GM12878 (cell line): ENCODE measurements around the gene ANK3. TPM values are rescaled to one million over a fixed set of nuclear protein-coding genes. Genes with fewer than 3 reads are reported as not detected.
A peak's percentile ranks its signal among the peaks of the same experiment; 100 is the strongest.

Source experiments
- ATAC-seq: fragments of 200-7000 bp; cut with Tn5 transposase; 3 replicates; pipeline ENCODE4 v1.9.1; 2020; ENCODE audit warnings: mild to moderate bottlenecking, moderate library complexity
- BruUV-seq: library from RNA; stranded (reverse); fragments of 400-500 nt; replicated peaks from 2 replicates; lab custom pipeline; 2021; lab: Mats Ljungman, UMichigan
- CTCF ChIA-PET: fragments of 300-600 bp; sonication (Branson Sonifier 250); formaldehyde crosslinking; extraction: SDS; loops from one replicate; lab custom pipeline; 2021; ENCODE audit warnings: inconsistent platforms; lab: Yijun Ruan, JAX
- POLR2A ChIA-PET: fragments of 350-600 bp; formaldehyde crosslinking; extraction: SDS; loops from one replicate; lab custom pipeline; 2021; ENCODE audit warnings: inconsistent platforms; lab: Charles Lee
- RAD21 ChIA-PET: fragments of 300-600 bp; sonication (Branson Sonifier 250); formaldehyde crosslinking; loops from one replicate; lab custom pipeline; 2023; ENCODE audit warnings: antibody characterized with exemption; ENCODE audit not compliant: unreplicated experiment; lab: Charles Lee
- SMC1A ChIA-PET: fragments of 300-600 bp; sonication (Branson Sonifier 250); formaldehyde crosslinking; loops from one replicate; lab custom pipeline; 2023; ENCODE audit not compliant: unreplicated experiment, uncharacterized antibody; lab: Charles Lee
- DNase-seq: peaks from one replicate; pipeline ENCODE4 v3.0.0-alpha.2; 2011; ENCODE audit warnings: low read depth, low spot score
- FAIRE-seq: peaks from 3 replicates; lab custom pipeline; 2011; peaks lifted over from hg19 to GRCh38; lab: Jason Lieb, UNC
- H2AFZ ChIP-seq: 2 replicates; pipeline ENCODE4 v1.6.0; 2011; ENCODE audit warnings: low read depth, low read length, control low read depth; ENCODE audit not compliant: control insufficient read depth
- H3K27ac ChIP-seq: 2 replicates; pipeline ENCODE4 v1.5.1; 2011; ENCODE audit warnings: control low read depth; ENCODE audit not compliant: control insufficient read depth, insufficient read depth
- H3K27me3 ChIP-seq, 2 experiments: replicated peaks in 1 of 2; 2 replicates each; pipeline versions ENCODE4 v1.6.0 to v1.6.1; 2011; ENCODE audit warnings: low read length in 1 of 2; ENCODE audit not compliant: control insufficient read depth in 2 of 2, insufficient read depth in 2 of 2
- H3K36me3 ChIP-seq, 2 experiments: 2 replicates each; pipeline ENCODE4 v1.5.1; 2011; ENCODE audit warnings: low read length in 1 of 2; ENCODE audit not compliant: control insufficient read depth in 2 of 2, insufficient read depth in 2 of 2
- H3K4me1 ChIP-seq: 2 replicates; pipeline ENCODE4 v1.6.1; 2011; ENCODE audit warnings: mild to moderate bottlenecking, low read length, moderate library complexity, mixed read lengths; ENCODE audit not compliant: control insufficient read depth, insufficient read depth
- H3K4me2 ChIP-seq: 2 replicates; pipeline ENCODE4 v1.6.0; 2011; ENCODE audit warnings: control low read depth; ENCODE audit not compliant: control insufficient read depth, insufficient read depth
- H3K4me3 ChIP-seq: fragments of 200-600 bp; sonication (generic); 2 replicates; pipeline ENCODE4 v1.5.1; 2016
- H3K79me2 ChIP-seq: 2 replicates; pipeline ENCODE4 v1.6.0; 2011; ENCODE audit warnings: low read length; ENCODE audit not compliant: control insufficient read depth, insufficient read depth
- H3K9ac ChIP-seq: 2 replicates; pipeline ENCODE4 v1.8.0; 2011; ENCODE audit warnings: low read length, control low read depth, mixed read lengths; ENCODE audit not compliant: control insufficient read depth, insufficient read depth
- H3K9me3 ChIP-seq: replicated peaks from 3 replicates; pipeline ENCODE4 v1.5.1; 2011; ENCODE audit warnings: mild to moderate bottlenecking, low read length; ENCODE audit not compliant: control insufficient read depth, insufficient read depth
- H4K20me1 ChIP-seq: 2 replicates; pipeline ENCODE4 v1.6.0; 2011; ENCODE audit not compliant: control insufficient read depth, insufficient read depth
- BACH1 ChIP-seq: fragments of 450-650 bp; IDR thresholded peaks from 2 replicates; pipeline ENCODE4 v1.6.1; 2017; ENCODE audit warnings: mild to moderate bottlenecking, borderline replicate concordance
- BCL3 ChIP-seq: IDR thresholded peaks from 2 replicates; pipeline ENCODE4 v1.6.1; 2011; ENCODE audit warnings: borderline replicate concordance, low read depth, mild to moderate bottlenecking, moderate library complexity, low read length; ENCODE audit not compliant: insufficient read depth, poor library complexity, severe bottlenecking
- BMI1 ChIP-seq: fragments of 450-650 bp; IDR thresholded peaks from 2 replicates; pipeline ENCODE4 v1.6.1; 2016; ENCODE audit warnings: mild to moderate bottlenecking, moderate library complexity, borderline replicate concordance
- CBFB ChIP-seq: IDR thresholded peaks from 2 replicates; pipeline ENCODE4 v1.6.1; 2016; ENCODE audit warnings: antibody characterized with exemption, low read depth
- EED ChIP-seq: sonication (generic); IDR thresholded peaks from 2 replicates; pipeline ENCODE4 v1.6.1; 2016; ENCODE audit warnings: antibody characterized with exemption, low read depth
- ESRRA ChIP-seq: IDR thresholded peaks from 2 replicates; pipeline ENCODE4 v1.6.1; 2012; ENCODE audit warnings: mild to moderate bottlenecking, low read length, improper control_type of control experiment
- EZH2 ChIP-seq: IDR thresholded peaks from 2 replicates; pipeline ENCODE4 v1.6.1; 2012; ENCODE audit warnings: low read depth, mild to moderate bottlenecking, control low read depth, inconsistent platforms, low read length, borderline replicate concordance; ENCODE audit not compliant: control insufficient read depth
- FOXM1 ChIP-seq: IDR thresholded peaks from 2 replicates; pipeline ENCODE4 v1.6.1; 2012; ENCODE audit warnings: low read depth, mild to moderate bottlenecking, inconsistent platforms, low read length, moderate library complexity
- NR2C1 ChIP-seq: fragments of 450-650 bp; IDR thresholded peaks from 2 replicates; pipeline ENCODE4 v1.6.1; 2017; ENCODE audit warnings: antibody characterized with exemption, mild to moderate bottlenecking, moderate library complexity
- PML ChIP-seq: IDR thresholded peaks from 2 replicates; pipeline ENCODE4 v1.6.1; 2012; ENCODE audit warnings: low read length, inconsistent platforms
- RB1 ChIP-seq: fragments of 450-650 bp; formaldehyde crosslinking; IDR thresholded peaks from 2 replicates; pipeline ENCODE4 v1.6.1; 2017; ENCODE audit warnings: mild to moderate bottlenecking, borderline replicate concordance
- SMAD1 ChIP-seq: fragments of 450-650 bp; IDR thresholded peaks from 2 replicates; pipeline ENCODE4 v1.6.1; 2018; ENCODE audit warnings: mild to moderate bottlenecking, low read depth; ENCODE audit not compliant: partially characterized antibody
- ZBTB11 ChIP-seq: fragments of 450-650 bp; formaldehyde crosslinking; IDR thresholded peaks from 2 replicates; pipeline ENCODE4 v1.5.0; 2022; ENCODE audit warnings: mild to moderate bottlenecking, missing genetic modification characterization
- ZNF207 ChIP-seq: fragments of 450-650 bp; IDR thresholded peaks from 2 replicates; pipeline ENCODE4 v1.6.1; 2014; ENCODE audit warnings: antibody characterized with exemption, mild to moderate bottlenecking, borderline replicate concordance
- ZNF592 ChIP-seq: fragments of 450-650 bp; IDR thresholded peaks from 2 replicates; pipeline ENCODE4 v1.6.1; 2017; ENCODE audit warnings: mild to moderate bottlenecking, moderate library complexity
- ZNF622 ChIP-seq: fragments of 450-650 bp; IDR thresholded peaks from 2 replicates; pipeline ENCODE4 v1.6.1; 2017; ENCODE audit warnings: mild to moderate bottlenecking, inconsistent platforms
- in situ Hi-C: fragments of 300-500 bp; cut with MboI; formaldehyde crosslinking; loops from 9 replicates; pipeline ENCODE4 v1.14.3; 2018; ENCODE audit warnings: mixed read lengths
- intact Hi-C: fragments of 100-400 bp; cut with micrococcal nuclease; formaldehyde crosslinking; loops from one replicate; pipeline ENCODE4 v1.14.2; 2022; ENCODE audit not compliant: unreplicated experiment
- polyA plus RNA-seq, 11 experiments: library from polyadenylated mRNA; depleted of rRNA in 4 of 11; unstranded in 6 of 11; stranded (reverse) in 5 of 11; fragments of >200 nt; fragmentation: Nextera tagmentation in 4 of 11; fragmentation: Illumina TruSeq in 1 of 11; extraction: Ambion mirVana in 4 of 11; extraction: Trizol in 1 of 11; gene quantifications; 1 replicate in 1 of 11; 2 replicates in 10 of 11; pipeline versions ENCODE4 v1.2.1 to v1.2.3, GENCODE V29; 2011 to 2016; ENCODE audit warnings: inconsistent platforms in 2 of 11, missing spikeins in 2 of 11, low read depth in 1 of 11
- total RNA-seq, 4 experiments: library from RNA; depleted of rRNA in 3 of 4; stranded (reverse); fragments of >200 nt in 3 of 4; fragmentation: Illumina TruSeq in 1 of 4; extraction: Trizol in 1 of 4; gene quantifications; 2 replicates each; pipeline versions ENCODE4 v1.2.1 to v1.2.3, GENCODE V29; 2013 to 2021

ANK3 gene
- total and polyA plus RNA-seq, 10 of the 15 experiments (the other 5 are each of a cell fraction or from before 2014, with no cell fraction given) = 0.06 to 0.82 (median 0.20) TPM; not detected in 2

- intact Hi-C loops = loop anchor here (10.0 kb wide), 2 partner anchors 454 to 1974 kb away; partner anchors contain the start of genes CCDC6 and TFAM
- in situ Hi-C loops = no loop called here
- TF ChIP-seq ZBTB11 (CRISPR knock-in tag) (no peak), BACH1 (no peak), PML (no peak), ESRRA (no peak), BCL3 (no peak), ZNF622 (no peak), FOXM1 (no peak), NR2C1 (no peak), RB1 (no peak), ZNF207 (no peak), EED (no peak), SMAD1 (no peak), BMI1 (no peak), ZNF592 (no peak), CBFB (no peak), EZH2 (no peak)
These were observed 30.6 kb downstream of the ANK3 start for GRCh38 chr10:60359066-60359465.

More at GRCh38 chr10:60359066-60359465, 30.6 kb downstream of the ANK3 start:
- ChIA-PET POLR2A (interaction anchor here (0.7 kb wide), 1 partner anchor 17 kb away, joined by 3 read pairs; no protein-coding TSS in a partner anchor), SMC1A (interaction anchor here (0.8 to 3.0 kb wide), 8 partner anchors 8 to 121 kb away, joined by 3 to 18 read pairs (median 5); no protein-coding TSS in a partner anchor), CTCF (interaction anchor here (0.7 to 1.4 kb wide), 3 partner anchors 10 to 64 kb away, joined by 3 to 7 read pairs (median 3); no protein-coding TSS in a partner anchor), RAD21 (no interaction called here)
- Histone ChIP-seq H3K9me3 (no peaks in the 10 kb centered on the region), H3K4me2 (no peak overlapping the region), H3K9ac (no peak overlapping the region), H3K36me3 (no peaks in the 10 kb centered on the region), H3K27me3 (no peaks in the 10 kb centered on the region), H3K27ac (no peak overlapping the region), H2AFZ (no peak overlapping the region), H3K4me1 (peaks cover 2% of the 10 kb centered on the region), H3K4me3 (no peak overlapping the region), H3K79me2 (no peaks in the 10 kb centered on the region), H4K20me1 (no peaks in the 10 kb centered on the region)
- peak; percentile 9 for ATAC-seq
- FAIRE-seq = peak; percentile 52
- DNase-seq = no peak
- no TSS peak for BruUV-seq
